ENCODE results near the gene PIP4K2B. TPM values are rescaled to one million over a fixed set of nuclear protein-coding genes. Genes with fewer than 3 reads are reported as not detected.

PIP4K2B gene
- total RNA-seq, 2 experiments from 2014 or later = 17.0 to 17.2 TPM

- Mint-ChIP-seq H3K27ac (no peak overlapping the region), H3K4me1 (ENCODE audit: low read depth) (peaks cover 4% of the 10 kb centered on the region), H3K27me3 (peaks cover 13% of the 10 kb centered on the region), H3K4me3 (no peak overlapping the region), H3K36me3 (ENCODE audit: low read depth) (no peaks in the 10 kb centered on the region), H3K9me3 (no peaks in the 10 kb centered on the region)
- ATAC-seq (ENCODE audit: poor library complexity) (no peak), DNase-seq (no peak)
- Histone ChIP-seq H3K27ac (ENCODE audit: low read depth in 1 of 2, low read length in 2 of 2) (no peak overlapping the region), H3K27me3 (ENCODE audit: control insufficient read depth in 1 of 2, insufficient read depth in 2 of 2, low read length in 2 of 2) (peaks cover 0 to 5% of the 10 kb centered on the region in 2 experiments), H3K4me1 (ENCODE audit: insufficient read depth, low read length) (peaks cover 5% of the 10 kb centered on the region), H3K9me3 (ENCODE audit: control insufficient read depth in 1 of 2, insufficient read depth in 1 of 2, low read length in 2 of 2) (no peaks in the 10 kb centered on the region), H3K36me3 (ENCODE audit: insufficient read depth, low read length) (no peaks in the 10 kb centered on the region), H3K4me3 (ENCODE audit: low read length) (no peak overlapping the region)
- intact Hi-C loops (cut with DNase I, micrococcal nuclease) = no loop called here
- no peak for TF ChIP-seq CTCF (IDR thresholded peaks at IDR 0.05)
- POLR2A ChIA-PET = no interaction called here
- CTCF ChIA-PET = no interaction called here
These were observed 59.3 kb downstream of the PIP4K2B start for GRCh38 chr17:38740044-38740443.

- Histone ChIP-seq H3K4me3 (ENCODE audit: low read length) (no peak overlapping the region), H3K27me3 (ENCODE audit: control insufficient read depth in 1 of 2, insufficient read depth in 2 of 2, low read length in 2 of 2) (peaks cover 0 to 2% of the 10 kb centered on the region in 2 experiments), H3K27ac (ENCODE audit: low read depth in 1 of 2, low read length in 2 of 2) (no peak overlapping the region), H3K9me3 (ENCODE audit: control insufficient read depth in 1 of 2, insufficient read depth in 1 of 2, low read length in 2 of 2) (no peaks in the 10 kb centered on the region), H3K36me3 (ENCODE audit: insufficient read depth, low read length) (no peaks in the 10 kb centered on the region), H3K4me1 (ENCODE audit: insufficient read depth, low read length) (peaks cover 12% of the 10 kb centered on the region)
- Mint-ChIP-seq H3K27me3 (peaks cover 7% of the 10 kb centered on the region), H3K27ac (no peak overlapping the region), H3K9me3 (no peaks in the 10 kb centered on the region), H3K36me3 (ENCODE audit: low read depth) (peaks cover 4% of the 10 kb centered on the region), H3K4me3 (no peak overlapping the region), H3K4me1 (ENCODE audit: low read depth) (peaks cover 12% of the 10 kb centered on the region)
- no peak for TF ChIP-seq CTCF (IDR thresholded peaks at IDR 0.05)
- ChIA-PET POLR2A (no interaction called here), CTCF (no interaction called here)
- DNase-seq (peak in 1 of 14 experiments; percentile 23), ATAC-seq (ENCODE audit: poor library complexity) (no peak)
- intact Hi-C loops (cut with DNase I, micrococcal nuclease) = loop anchor here in 1 of 2 experiments (5.0 kb wide), 1 partner anchor 247 kb away; no protein-coding TSS in a partner anchor
These were observed 60.1 kb downstream of the PIP4K2B start for GRCh38 chr17:38739305-38739704.

GRCh38 chr17:38738686-38739085, 60.7 kb downstream of the PIP4K2B start:
- Histone ChIP-seq H3K4me3 (ENCODE audit: low read length) (no peak overlapping the region), H3K36me3 (ENCODE audit: insufficient read depth, low read length) (peaks cover under 1% of the 10 kb centered on the region), H3K27ac (ENCODE audit: low read depth in 1 of 2, low read length in 2 of 2) (no peak overlapping the region), H3K9me3 (ENCODE audit: control insufficient read depth in 1 of 2, insufficient read depth in 1 of 2, low read length in 2 of 2) (no peaks in the 10 kb centered on the region), H3K27me3 (ENCODE audit: control insufficient read depth in 1 of 2, insufficient read depth in 2 of 2, low read length in 2 of 2) (no peaks in the 10 kb centered on the region), H3K4me1 (ENCODE audit: insufficient read depth, low read length) (peaks cover 19% of the 10 kb centered on the region)
- Mint-ChIP-seq H3K4me1 (ENCODE audit: low read depth) (peaks cover 18% of the 10 kb centered on the region), H3K4me3 (no peak overlapping the region), H3K9me3 (no peaks in the 10 kb centered on the region), H3K27ac (no peak overlapping the region), H3K27me3 (peaks cover 7% of the 10 kb centered on the region), H3K36me3 (ENCODE audit: low read depth) (peaks cover 4% of the 10 kb centered on the region)
- intact Hi-C loops (cut with DNase I, micrococcal nuclease) = loop anchor here in 1 of 2 experiments (5.0 kb wide), 1 partner anchor 246 kb away; no protein-coding TSS in a partner anchor
- DNase-seq (no peak), ATAC-seq (ENCODE audit: poor library complexity) (no peak)
- CTCF ChIA-PET = no interaction called here
- POLR2A ChIA-PET = no interaction called here
- no peak for TF ChIP-seq CTCF (IDR thresholded peaks at IDR 0.05)

Measured in CD4-positive, alpha-beta T cell (primary cell).